ENCODE measurements around the gene LRCH1.

GRCh38 chr13:46618694-46619254, 65.8 kb downstream of the LRCH1 start:
- TF ChIP-seq BHLHE40 (IDR thresholded peaks at IDR 0.05; ENCODE audit: borderline replicate concordance): no peak
- TF ChIP-seq LEF1 (IDR thresholded peaks at IDR 0.05; ENCODE audit: borderline replicate concordance): no peak
- no peak for TF ChIP-seq ZNF384 (IDR thresholded peaks at IDR 0.05)
- TF ChIP-seq HDGF (IDR thresholded peaks at IDR 0.05; ENCODE audit: borderline replicate concordance): no peak
- no peak for TF ChIP-seq SP1 (IDR thresholded peaks at IDR 0.05)
- no peak for TF ChIP-seq ARNT (IDR thresholded peaks at IDR 0.05)
- no peak for TF ChIP-seq L3MBTL2 (conservative IDR thresholded peaks at IDR 0.05)
- TF ChIP-seq SUZ12 (IDR thresholded peaks at IDR 0.05): no peak
- TF ChIP-seq FOXM1 (IDR thresholded peaks at IDR 0.05; ENCODE audit: borderline replicate concordance): no peak
- TF ChIP-seq ELF4 (IDR thresholded peaks at IDR 0.05): no peak
- TF ChIP-seq NFRKB (IDR thresholded peaks at IDR 0.05): no peak
- TF ChIP-seq FOXK2 (IDR thresholded peaks at IDR 0.05): no peak

Data from HEK293T (cell line).